ENCODE measurements around the gene L3MBTL3.

Gene L3MBTL3

DNA sequence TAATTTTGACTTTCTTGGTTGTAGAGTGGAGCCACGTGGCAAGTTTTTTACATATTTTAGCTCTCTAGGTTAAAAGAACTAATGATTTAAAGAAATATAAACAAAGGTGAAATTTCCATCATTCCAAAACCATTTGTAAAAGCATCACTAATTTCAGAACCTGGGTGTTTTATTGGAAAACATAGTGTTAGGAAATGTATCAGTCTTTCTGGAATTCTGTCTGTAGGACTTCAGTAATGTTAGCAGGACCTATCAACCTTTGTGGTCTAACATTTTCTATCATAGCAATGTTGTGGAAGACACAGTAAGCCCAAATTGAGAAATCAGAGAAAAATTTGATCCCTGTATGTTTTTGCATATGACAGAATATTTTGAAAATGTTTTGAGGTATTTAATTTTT, 28.3 kb downstream of the L3MBTL3 start:
- no peak for DNase-seq (ENCODE audit: low read depth)
- TF ChIP-seq CTCF (conservative IDR thresholded peaks at IDR 0.05; ENCODE audit: control insufficient read depth, insufficient read depth, low read depth, low read length), result no peak
- no peak overlapping the region for H3K4me3 ChIP-seq (ENCODE audit: control insufficient read depth, low read depth, low read length)

DNA sequence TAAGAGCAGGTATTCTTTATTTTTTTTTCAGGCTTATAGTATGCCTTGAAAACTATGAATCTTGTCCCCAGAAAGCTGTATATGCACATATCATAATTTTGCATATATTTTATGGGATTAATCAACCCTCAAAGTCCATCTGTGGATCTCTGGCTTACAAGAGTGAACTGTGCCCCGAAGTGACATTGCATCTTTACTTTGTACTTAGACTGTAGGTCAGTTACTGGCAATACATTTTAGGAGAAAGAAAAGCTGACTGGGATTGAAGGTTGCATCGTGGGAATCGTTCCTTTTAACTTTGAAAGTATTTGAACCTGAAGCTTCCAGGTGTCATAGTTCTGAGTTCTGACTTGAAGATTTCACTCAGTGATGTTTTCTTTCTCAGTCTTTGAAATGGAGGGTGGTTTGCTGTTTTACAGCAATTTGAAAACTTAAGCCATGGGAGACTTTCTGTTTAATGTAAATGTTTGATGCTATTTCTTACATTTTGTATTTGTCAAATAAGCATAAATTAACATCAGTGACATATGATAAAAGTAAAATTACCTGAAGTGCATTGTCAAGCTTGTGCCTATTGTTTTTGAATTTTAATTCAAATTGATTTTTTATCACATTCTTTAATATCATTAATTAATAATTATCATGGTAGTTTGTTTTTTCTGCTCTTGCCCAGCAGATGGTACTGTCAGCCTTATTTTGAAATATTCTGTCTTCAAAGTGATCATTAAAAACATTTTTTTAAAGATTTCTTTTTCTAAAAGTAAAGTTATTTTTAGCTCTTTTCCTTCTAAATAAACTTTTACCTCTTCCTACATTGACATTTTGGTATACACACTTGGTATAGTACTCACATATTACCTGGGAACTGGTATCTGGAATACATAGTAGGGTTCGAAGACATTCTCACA, 29.0 kb downstream of the L3MBTL3 start:
- no peak for TF ChIP-seq CTCF (conservative IDR thresholded peaks at IDR 0.05; ENCODE audit: control insufficient read depth, insufficient read depth, low read depth, low read length)

DNA sequence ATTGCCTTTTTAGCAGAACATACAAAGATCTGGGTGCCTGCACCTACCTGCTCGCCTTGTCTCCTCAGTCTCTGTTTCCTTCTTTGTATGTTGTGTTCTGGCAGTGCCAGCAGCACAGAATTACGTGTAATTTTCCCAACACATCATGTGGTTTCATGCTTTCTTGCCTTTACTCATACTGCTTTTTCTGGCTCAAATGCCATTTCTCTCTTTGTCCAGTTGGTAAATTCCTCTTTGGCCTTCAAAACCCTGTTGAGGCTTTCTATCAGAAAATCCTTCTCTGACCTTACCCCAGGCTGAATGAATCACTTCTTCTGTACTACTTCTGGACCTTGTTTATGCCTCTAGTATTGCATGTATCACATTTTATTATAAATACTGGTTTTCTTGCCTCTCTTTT, 31.8 kb downstream of the L3MBTL3 start:
- no peak overlapping the region for H3K4me3 ChIP-seq (ENCODE audit: control insufficient read depth, low read depth, low read length)
- no peak for TF ChIP-seq CTCF (conservative IDR thresholded peaks at IDR 0.05; ENCODE audit: control insufficient read depth, insufficient read depth, low read depth, low read length)
- DNase-seq (ENCODE audit: low read depth), result peak; percentile 16

More for the DNA sequence above, 29.0 kb downstream of the L3MBTL3 start:
- DNase-seq (ENCODE audit: low read depth), result no peak
- no peak overlapping the region for H3K4me3 ChIP-seq (ENCODE audit: control insufficient read depth, low read depth, low read length)

- no peak for DNase-seq (ENCODE audit: low read depth)
- no peak overlapping the region for H3K4me3 ChIP-seq (ENCODE audit: control insufficient read depth, low read depth, low read length)
- no peak for TF ChIP-seq CTCF (conservative IDR thresholded peaks at IDR 0.05; ENCODE audit: control insufficient read depth, insufficient read depth, low read depth, low read length)
Observed at GRCh38 chr6:130054725-130055124, 36.3 kb downstream of the L3MBTL3 start.

- no peak for DNase-seq (ENCODE audit: low read depth)
- H3K4me3 ChIP-seq (ENCODE audit: control insufficient read depth, low read depth, low read length), result no peak overlapping the region
- TF ChIP-seq CTCF (conservative IDR thresholded peaks at IDR 0.05; ENCODE audit: control insufficient read depth, insufficient read depth, low read depth, low read length), result no peak
Observed at GRCh38 chr6:130055271-130055670, 36.9 kb downstream of the L3MBTL3 start.

GRCh38 chr6:130057495-130057894, 39.1 kb downstream of the L3MBTL3 start:
- no peak overlapping the region for H3K4me3 ChIP-seq (ENCODE audit: control insufficient read depth, low read depth, low read length)
- DNase-seq (ENCODE audit: low read depth), result no peak
- no peak for TF ChIP-seq CTCF (conservative IDR thresholded peaks at IDR 0.05; ENCODE audit: control insufficient read depth, insufficient read depth, low read depth, low read length)
